Muscle layer of duodenum (tissue), 2 donors: ENCODE measurements around the gene ERBB4.

Experiments used
- H3K27ac ChIP-seq: one replicate; pipeline ENCODE4 v1.7.0; 2013; ENCODE audit warnings: mild to moderate bottlenecking, low read length
- H3K27me3 ChIP-seq: one replicate; pipeline ENCODE4 v1.7.0; 2013; ENCODE audit warnings: low read depth, mild to moderate bottlenecking, control low read depth, low read length
- H3K36me3 ChIP-seq, 2 donors: one replicate each; pipeline ENCODE4 v1.7.0; 2013; ENCODE audit warnings: low read length in 2 of 2, control low read depth in 1 of 2, mild to moderate bottlenecking in 1 of 2; ENCODE audit not compliant: insufficient read depth in 2 of 2, control insufficient read depth in 1 of 2
- H3K4me1 ChIP-seq, 2 donors: one replicate each; pipeline ENCODE4 v1.7.0; 2013; ENCODE audit warnings: low read length in 2 of 2, mild to moderate bottlenecking in 2 of 2, control low read depth in 1 of 2, moderate library complexity in 1 of 2; ENCODE audit not compliant: insufficient read depth in 2 of 2, control insufficient read depth in 1 of 2
- H3K4me3 ChIP-seq, 2 donors: one replicate each; pipeline ENCODE4 v1.7.0; 2013; ENCODE audit warnings: low read length in 2 of 2, low read depth in 1 of 2, mild to moderate bottlenecking in 1 of 2
- H3K9me3 ChIP-seq, 2 donors: one replicate each; pipeline ENCODE4 v1.7.0; 2013; ENCODE audit warnings: low read length in 2 of 2, control low read depth in 1 of 2, mild to moderate bottlenecking in 1 of 2; ENCODE audit not compliant: control insufficient read depth in 1 of 2
- donor health status: healthy.

ERBB4 gene

GRCh38 chr2:211359347-211359746 is 1179.3 kb downstream of the ERBB4 start:
- H3K27ac ChIP-seq: no peak overlapping the region
- no peaks in the 10 kb centered on the region for H3K9me3 ChIP-seq
- H3K4me3 ChIP-seq: no peak overlapping the region
- H3K27me3 ChIP-seq: no peaks in the 10 kb centered on the region
- H3K36me3 ChIP-seq: no peaks in the 10 kb centered on the region
- no peaks in the 10 kb centered on the region for H3K4me1 ChIP-seq

- Histone ChIP-seq H3K4me1 (no peaks in the 10 kb centered on the region), H3K9me3 (no peaks in the 10 kb centered on the region), H3K36me3 (no peaks in the 10 kb centered on the region), H3K27me3 (no peaks in the 10 kb centered on the region), H3K27ac (no peak overlapping the region), H3K4me3 (no peak overlapping the region)
These were observed 1180.1 kb downstream of the ERBB4 start for GRCh38 chr2:211358504-211358903.

GRCh38 chr2:211354481-211354880 is 1184.1 kb downstream of the ERBB4 start:
- no peak overlapping the region for H3K4me3 ChIP-seq
- no peaks in the 10 kb centered on the region for H3K36me3 ChIP-seq
- no peak overlapping the region for H3K27ac ChIP-seq
- H3K4me1 ChIP-seq: no peaks in the 10 kb centered on the region
- no peaks in the 10 kb centered on the region for H3K9me3 ChIP-seq
- no peaks in the 10 kb centered on the region for H3K27me3 ChIP-seq

- Histone ChIP-seq H3K36me3 (no peaks in the 10 kb centered on the region), H3K4me1 (no peaks in the 10 kb centered on the region), H3K27ac (no peak overlapping the region), H3K27me3 (no peaks in the 10 kb centered on the region), H3K9me3 (no peaks in the 10 kb centered on the region), H3K4me3 (no peak overlapping the region)
These were observed 1186.6 kb downstream of the ERBB4 start for GRCh38 chr2:211351987-211352386.

GRCh38 chr2:211349031-211349430 is 1189.6 kb downstream of the ERBB4 start:
- H3K9me3 ChIP-seq: no peaks in the 10 kb centered on the region
- H3K4me3 ChIP-seq: no peak overlapping the region
- no peak overlapping the region for H3K27ac ChIP-seq

GRCh38 chr2:211347328-211347727 is 1191.3 kb downstream of the ERBB4 start:
- no peak overlapping the region for H3K4me3 ChIP-seq
- no peaks in the 10 kb centered on the region for H3K4me1 ChIP-seq
- no peaks in the 10 kb centered on the region for H3K36me3 ChIP-seq
- H3K27me3 ChIP-seq: no peaks in the 10 kb centered on the region
- H3K9me3 ChIP-seq: no peaks in the 10 kb centered on the region
- no peak overlapping the region for H3K27ac ChIP-seq

More at GRCh38 chr2:211349031-211349430, 1189.6 kb downstream of the ERBB4 start:
- no peaks in the 10 kb centered on the region for H3K36me3 ChIP-seq
- H3K27me3 ChIP-seq: no peaks in the 10 kb centered on the region
- no peaks in the 10 kb centered on the region for H3K4me1 ChIP-seq

GRCh38 chr2:211344289-211344688 is 1194.3 kb downstream of the ERBB4 start:
- Histone ChIP-seq H3K27me3 (no peaks in the 10 kb centered on the region), H3K36me3 (no peaks in the 10 kb centered on the region), H3K27ac (no peak overlapping the region), H3K4me1 (no peaks in the 10 kb centered on the region), H3K4me3 (no peak overlapping the region), H3K9me3 (no peaks in the 10 kb centered on the region)

GRCh38 chr2:211333377-211333776 is 1205.2 kb downstream of the ERBB4 start:
- no peaks in the 10 kb centered on the region for H3K9me3 ChIP-seq
- no peak overlapping the region for H3K27ac ChIP-seq
- H3K36me3 ChIP-seq: no peaks in the 10 kb centered on the region
- H3K27me3 ChIP-seq: no peaks in the 10 kb centered on the region
- H3K4me3 ChIP-seq: no peak overlapping the region
- H3K4me1 ChIP-seq: no peaks in the 10 kb centered on the region

- Histone ChIP-seq H3K4me1 (no peaks in the 10 kb centered on the region), H3K4me3 (no peak overlapping the region), H3K36me3 (no peaks in the 10 kb centered on the region), H3K9me3 (no peaks in the 10 kb centered on the region), H3K27me3 (no peaks in the 10 kb centered on the region), H3K27ac (no peak overlapping the region)
These were observed 1206.9 kb downstream of the ERBB4 start for GRCh38 chr2:211331736-211332135.

- no peaks in the 10 kb centered on the region for H3K36me3 ChIP-seq
- no peaks in the 10 kb centered on the region for H3K4me1 ChIP-seq
- no peak overlapping the region for H3K4me3 ChIP-seq
- H3K27me3 ChIP-seq: no peaks in the 10 kb centered on the region
- no peaks in the 10 kb centered on the region for H3K9me3 ChIP-seq
- H3K27ac ChIP-seq: no peak overlapping the region
These were observed 1208.7 kb downstream of the ERBB4 start for GRCh38 chr2:211329882-211330281.

- Histone ChIP-seq H3K27me3 (no peaks in the 10 kb centered on the region), H3K4me1 (no peaks in the 10 kb centered on the region), H3K9me3 (no peaks in the 10 kb centered on the region), H3K4me3 (no peak overlapping the region), H3K27ac (no peak overlapping the region), H3K36me3 (no peaks in the 10 kb centered on the region)
These were observed 1209.2 kb downstream of the ERBB4 start for GRCh38 chr2:211329421-211329820.

- H3K36me3 ChIP-seq: no peaks in the 10 kb centered on the region
- H3K9me3 ChIP-seq: no peaks in the 10 kb centered on the region
- no peaks in the 10 kb centered on the region for H3K27me3 ChIP-seq
- no peaks in the 10 kb centered on the region for H3K4me1 ChIP-seq
- no peak overlapping the region for H3K27ac ChIP-seq
- H3K4me3 ChIP-seq: no peak overlapping the region
These were observed 1210.5 kb downstream of the ERBB4 start for GRCh38 chr2:211328126-211328525.
